ENCODE measurements around the gene OLFM2.
A peak's percentile ranks its signal among the peaks of the same experiment; 100 is the strongest.
"Not testable (repeated sequence)": the region's sequence is repeated elsewhere in the genome, so short reads cannot be mapped to it uniquely, and the experiment has no call there.

OLFM2 gene

DNA sequence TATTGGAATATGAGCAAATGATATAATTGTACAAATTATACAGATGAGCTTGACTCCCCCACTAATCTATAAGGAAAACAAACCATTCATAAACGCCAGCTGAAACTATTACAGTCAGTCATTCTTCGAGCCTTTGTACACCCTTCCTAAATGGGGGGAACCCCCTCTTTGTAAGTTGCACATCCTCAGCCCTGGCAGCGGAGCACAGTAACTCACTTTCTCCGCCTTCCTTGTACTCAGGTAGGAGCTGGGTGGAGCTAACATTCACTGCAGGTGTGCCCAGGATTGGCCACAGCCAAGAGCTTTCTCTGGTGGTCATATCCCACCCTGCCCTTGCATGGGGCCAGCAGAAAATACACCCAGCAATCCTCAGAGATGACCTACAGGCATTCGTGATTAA, 72.6 kb downstream of the OLFM2 start:
- no peak for DNase-seq (ENCODE audit: low read depth in 2 of 2)

DNA sequence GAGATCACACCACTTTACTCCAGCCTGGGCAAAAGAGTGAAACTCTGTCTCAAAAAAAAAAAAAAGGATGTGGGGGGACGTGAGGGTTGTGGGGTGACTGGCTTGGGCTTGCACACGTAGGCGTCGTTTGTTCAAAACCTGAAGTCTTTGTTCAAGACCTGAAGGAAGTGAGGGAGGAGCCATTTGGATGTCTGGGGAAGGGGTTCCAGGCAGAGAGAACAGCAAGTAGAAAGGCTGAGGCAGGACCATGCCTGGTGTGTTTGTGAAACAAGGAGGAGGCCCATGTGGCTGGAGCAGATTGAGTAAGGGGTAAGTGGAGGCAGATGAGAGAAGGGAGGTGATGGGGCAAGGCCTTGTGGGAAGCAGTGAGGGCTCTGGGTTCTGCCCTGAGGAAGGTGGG, 73.4 kb downstream of the OLFM2 start:
- DNase-seq (ENCODE audit: low read depth in 2 of 2): no peak

DNA sequence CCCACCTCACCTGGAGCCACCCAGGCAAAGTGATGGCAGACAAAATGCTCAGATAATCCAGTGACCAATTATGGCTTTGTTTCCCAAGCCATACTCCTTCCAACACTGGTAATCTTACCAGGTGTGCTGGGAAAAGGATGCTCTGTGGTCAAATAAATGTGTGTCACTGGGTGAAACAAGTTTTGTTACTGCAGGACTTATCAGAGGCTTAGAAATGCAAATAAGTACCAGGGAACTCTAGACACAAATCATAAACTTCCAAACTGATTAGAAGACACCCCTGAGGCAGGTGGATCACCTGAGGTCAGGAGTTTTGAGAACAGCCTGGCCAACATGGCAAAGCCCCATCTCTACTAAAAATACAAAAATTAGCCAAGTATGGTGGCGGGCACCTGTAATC, 74.8 kb downstream of the OLFM2 start:
- DNase-seq (ENCODE audit: low read depth in 2 of 2): no peak

DNA sequence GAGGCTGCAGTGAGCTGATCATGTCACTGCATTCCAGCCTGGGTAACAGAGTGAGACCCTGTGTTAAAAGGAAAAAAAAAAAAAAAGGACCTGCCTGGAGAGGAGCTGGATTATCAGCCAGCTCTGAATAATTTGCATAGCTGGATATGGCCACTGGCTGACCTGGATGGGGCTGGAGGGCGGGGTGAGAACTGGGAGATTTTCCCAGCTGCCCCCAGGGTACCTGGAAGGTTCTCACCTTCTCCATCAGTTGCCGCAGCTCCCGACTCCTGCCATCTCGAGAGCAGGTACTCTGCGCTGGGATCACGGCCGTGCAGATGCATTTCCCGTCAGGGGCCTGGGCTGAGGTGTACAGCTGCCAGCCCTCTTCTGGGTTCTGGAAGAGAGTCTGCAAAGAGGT, 75.9 kb downstream of the OLFM2 start:
- DNase-seq (ENCODE audit: low read depth in 2 of 2): no peak

DNA sequence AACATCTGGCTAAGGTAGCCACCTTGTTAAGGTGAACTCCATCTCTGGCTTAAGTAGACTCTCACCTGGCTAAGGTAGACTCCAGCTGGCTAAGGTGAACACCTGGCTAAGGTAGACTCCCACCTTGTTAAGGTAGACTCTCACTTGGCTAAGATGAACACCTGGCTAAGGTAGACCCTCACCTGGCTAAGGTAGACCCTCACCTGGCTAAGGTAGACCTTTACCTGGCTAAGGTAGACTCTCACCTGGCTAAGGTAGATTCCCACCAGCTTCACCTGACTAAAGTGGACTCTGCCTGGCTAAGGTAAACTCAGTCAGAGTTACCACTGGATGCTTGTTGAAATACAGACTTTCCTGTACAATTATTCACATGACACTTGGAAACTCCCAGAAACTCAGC, 77.5 kb downstream of the OLFM2 start:
- DNase-seq (ENCODE audit: low read depth in 2 of 2): no peak

DNA sequence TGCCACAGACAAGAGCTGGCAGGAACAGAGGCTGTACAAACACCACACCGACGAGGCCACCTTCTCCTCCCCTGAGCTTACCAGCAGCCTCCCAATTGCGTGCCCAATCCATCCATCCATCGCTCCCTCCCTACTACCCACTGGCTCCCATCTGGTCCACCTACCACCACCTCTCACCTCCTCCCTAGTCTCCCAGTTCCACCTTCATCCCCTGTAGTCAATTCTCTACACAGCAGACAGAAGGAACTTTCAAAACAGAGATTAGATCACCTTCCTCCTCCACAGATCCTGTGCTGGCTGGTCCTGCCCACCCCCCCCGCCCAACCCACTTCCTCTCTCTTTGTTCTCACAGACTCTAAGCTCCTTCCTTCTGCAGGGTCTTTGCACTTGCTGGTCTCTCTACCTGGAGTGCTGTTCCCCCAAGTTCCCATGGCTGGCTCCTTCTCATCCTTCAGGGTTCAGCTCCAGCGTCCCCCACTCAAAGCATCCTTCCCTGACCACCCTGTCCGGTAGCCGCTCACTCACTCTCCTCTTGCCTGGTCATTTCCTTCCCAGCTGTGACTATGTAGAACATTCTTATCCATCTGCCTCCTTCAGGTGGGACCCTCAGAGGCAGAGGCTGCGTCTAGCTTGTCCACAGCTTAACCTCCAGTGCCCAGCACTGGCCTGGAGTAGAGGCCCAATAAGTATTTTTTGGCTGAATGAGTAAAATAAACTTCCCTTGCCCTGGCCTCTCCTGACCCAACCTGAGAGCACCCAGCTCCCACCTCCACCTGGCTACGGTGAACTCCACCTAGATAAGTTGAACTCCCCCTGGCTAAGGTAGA, 78.2 kb downstream of the OLFM2 start:
- DNase-seq (ENCODE audit: low read depth in 2 of 2): no peak

DNA sequence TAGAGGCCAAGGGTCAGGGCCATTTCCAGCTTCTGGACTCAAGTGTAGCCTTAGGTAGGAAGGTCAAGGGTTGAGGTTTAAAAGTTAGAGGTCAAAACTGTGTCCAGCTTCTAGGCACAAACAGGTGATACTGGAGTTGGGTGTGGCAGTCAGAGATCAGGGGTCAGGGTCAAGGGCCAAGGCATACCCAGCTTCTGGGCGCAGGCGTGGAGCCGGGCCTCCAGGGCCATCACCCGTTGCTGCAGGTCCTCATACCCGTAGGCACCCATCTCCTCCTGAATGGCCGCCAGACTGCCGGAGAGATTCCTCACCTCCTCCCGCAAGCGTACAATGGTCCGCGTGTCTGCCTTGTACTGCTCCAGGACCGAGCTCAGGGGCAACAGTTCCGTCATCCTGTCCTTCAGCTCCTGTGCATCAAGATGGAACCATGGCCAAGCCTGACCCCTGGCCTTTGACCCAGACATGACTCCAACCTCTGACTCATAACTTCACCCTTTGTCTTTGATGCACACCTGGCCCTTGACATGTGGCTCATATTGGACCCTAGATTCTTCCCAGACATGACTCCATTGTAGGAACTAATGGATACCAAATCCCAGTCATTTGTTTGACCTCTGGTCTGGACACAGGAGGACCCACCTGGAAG, 79.1 kb downstream of the OLFM2 start:
- DNase-seq (ENCODE audit: low read depth in 2 of 2): no peak

DNA sequence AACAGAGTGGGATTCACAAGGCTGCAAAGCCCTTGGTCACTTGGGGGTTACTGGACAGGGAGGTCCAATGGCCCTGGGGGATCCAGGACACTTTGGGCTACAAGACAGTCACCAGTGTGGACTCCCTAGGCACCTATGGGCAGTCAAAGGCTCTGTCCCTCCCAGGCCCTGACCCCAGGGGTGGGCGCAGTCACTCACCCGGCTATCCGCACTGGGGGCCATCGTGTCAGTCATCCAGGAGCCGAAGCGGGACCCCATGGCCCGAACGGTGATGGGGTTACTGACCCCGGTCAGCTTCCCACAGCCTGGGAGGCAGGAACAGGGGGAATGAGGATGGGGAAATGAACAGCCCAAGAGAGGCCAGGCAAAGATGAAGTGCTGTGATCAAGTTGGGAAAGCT, 79.7 kb downstream of the OLFM2 start:
- no peak for DNase-seq (ENCODE audit: low read depth in 2 of 2)

DNA sequence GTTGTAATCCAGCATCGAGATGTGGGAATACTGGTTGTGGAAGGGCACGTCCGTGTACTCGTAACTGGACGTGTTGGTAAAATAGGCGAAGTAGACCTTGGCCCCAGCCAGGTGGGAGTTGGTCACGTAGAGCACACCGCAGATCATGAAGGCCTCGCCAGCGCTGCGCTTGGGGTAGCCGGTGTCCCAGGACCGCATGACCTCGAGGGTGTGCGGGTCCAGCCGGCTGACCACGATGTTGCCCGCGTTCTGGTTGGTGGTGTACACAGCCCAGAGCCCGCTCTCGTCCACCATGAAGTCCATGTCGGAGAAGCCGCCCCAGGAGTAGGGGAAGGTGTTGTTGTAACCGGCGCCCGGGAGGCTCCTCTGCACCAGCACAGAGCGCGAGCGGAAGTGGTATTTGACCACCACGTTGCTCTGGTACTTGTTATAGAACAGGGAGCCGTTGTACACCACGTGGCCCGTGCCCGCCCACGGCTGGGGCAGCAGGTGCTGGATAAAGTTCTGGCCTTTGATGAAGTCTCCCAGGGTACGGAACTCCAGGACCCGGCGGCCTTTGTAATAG, 82.0 kb downstream of the OLFM2 start:
- no peak for DNase-seq (ENCODE audit: low read depth in 2 of 2)

DNA sequence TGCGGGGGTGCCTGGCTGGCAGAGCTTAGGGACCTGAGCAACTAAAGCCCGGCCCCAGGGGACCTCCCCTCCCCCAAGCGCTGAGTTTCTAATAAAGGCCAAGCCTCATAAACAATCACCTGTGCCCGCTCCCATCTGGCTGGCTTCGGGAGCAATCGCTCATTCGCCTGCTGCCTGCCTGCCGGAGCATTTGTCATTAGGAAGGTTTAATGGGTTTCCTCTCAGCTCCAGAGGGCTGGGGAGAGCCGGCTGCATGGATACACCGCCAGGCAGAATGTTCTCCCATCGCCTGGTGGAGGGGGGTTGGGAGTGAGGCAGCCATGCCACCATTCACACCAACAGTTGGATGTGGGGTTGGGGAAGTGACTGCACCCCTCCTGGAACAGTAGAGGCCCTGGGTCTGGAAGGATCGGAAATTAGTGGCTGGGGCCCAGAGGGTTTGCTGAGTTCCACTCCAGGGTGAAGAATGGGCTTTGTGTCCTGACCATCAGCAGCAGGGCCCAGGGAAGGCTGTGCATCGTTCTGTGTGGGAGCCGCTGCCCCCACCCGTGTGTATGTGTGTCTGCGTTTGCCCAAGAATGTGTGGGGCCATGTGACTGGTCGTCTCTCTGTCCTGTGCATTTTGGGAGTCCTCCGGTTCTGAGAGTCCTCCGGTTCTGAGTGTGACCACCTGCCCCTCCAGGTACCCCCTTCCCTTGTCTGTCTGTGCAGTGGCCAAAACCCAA, 85.9 kb downstream of the OLFM2 start:
- no peak for DNase-seq (ENCODE audit: low read depth in 2 of 2)

DNA sequence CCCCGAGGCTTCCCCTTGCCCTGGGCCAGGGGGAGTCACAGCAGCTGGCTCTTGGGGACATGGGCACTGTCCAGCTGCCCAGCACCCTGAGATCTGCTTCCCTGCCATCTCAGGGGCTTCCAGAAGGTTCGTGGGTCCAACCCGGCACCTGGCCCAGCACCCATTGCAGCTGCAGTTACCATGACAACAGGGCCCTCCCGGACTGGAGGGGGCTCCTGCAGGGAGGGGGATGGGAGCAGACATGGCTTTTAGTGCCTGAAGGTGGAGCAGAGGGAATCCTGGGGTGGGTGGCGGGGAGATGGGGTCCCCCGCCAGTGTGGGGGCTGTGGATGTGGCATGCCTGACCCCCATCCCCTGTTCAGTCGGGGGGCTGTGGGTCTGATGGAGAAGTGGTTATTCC, 86.5 kb downstream of the OLFM2 start:
- no peak for DNase-seq (ENCODE audit: low read depth in 2 of 2)

DNA sequence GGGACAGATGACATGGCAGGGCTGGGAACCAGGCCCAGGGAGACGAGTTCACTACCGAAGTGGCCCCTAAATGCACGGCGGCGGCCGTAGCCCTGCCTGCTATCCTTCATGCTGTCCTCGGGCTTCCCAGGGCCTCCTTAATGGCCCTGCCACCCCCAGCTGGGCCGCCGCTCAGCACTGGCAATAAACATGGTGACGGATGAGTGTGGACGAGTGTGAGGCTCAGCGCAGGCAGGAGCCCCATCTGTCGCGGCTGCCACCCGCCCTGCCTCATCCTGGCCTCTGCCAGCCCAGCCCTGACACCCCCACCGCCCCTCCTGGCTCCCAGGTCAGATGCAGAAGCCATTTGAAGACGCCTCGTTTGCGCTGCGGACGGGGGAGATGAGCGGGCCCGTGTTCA, 87.6 kb downstream of the OLFM2 start:
- DNase-seq (ENCODE audit: low read depth in 2 of 2): no peak

DNA sequence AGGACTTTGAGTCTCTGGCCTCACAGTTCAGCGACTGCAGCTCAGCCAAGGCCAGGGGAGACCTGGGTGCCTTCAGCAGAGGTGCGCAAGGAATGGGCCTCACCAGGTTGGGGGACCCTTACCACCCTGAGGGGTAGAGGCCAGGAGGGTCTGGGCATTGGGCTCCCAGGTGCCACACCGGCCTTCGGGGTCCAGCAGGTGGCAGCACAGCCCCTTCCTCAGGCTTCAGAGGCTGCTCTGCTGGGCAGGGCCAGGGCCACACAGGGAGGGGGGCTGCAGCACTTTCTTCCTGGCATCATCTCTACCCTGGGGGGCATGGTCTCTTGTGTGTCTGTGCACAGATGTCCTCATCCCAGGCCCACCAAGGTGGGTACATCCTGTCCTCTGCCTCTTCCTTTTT, 88.3 kb downstream of the OLFM2 start:
- no peak for DNase-seq (ENCODE audit: low read depth in 2 of 2)

DNA sequence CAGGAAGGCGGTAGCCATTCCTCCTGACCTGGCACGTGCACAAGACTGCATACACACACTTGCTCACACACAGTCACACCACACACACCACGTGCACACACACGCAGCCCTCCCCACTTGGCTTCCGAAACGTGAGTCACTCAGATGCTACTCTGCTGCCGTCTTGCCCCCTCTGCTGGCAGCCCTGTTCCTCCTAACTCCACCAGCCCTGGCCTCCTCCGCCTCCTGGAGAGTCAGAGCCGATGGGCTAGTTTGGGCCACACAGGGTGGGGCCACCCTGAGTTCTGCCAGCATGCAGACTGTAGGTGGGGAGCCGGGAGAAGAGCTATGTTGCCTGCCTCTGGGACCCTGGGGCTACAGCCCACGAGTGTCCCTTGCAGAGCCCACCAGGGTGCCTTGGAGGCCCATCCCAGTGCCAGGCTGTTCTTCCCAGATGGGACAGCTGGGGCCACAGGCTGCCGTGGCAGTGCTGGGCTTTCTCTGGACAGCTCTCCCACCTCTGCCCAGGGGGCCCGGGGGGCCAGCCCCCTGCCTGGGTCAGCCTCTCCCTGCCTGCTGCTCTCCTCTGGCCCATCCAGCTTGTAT, 89.1 kb downstream of the OLFM2 start:
- DNase-seq (ENCODE audit: low read depth in 2 of 2): peak; percentile 46 to 51

DNA sequence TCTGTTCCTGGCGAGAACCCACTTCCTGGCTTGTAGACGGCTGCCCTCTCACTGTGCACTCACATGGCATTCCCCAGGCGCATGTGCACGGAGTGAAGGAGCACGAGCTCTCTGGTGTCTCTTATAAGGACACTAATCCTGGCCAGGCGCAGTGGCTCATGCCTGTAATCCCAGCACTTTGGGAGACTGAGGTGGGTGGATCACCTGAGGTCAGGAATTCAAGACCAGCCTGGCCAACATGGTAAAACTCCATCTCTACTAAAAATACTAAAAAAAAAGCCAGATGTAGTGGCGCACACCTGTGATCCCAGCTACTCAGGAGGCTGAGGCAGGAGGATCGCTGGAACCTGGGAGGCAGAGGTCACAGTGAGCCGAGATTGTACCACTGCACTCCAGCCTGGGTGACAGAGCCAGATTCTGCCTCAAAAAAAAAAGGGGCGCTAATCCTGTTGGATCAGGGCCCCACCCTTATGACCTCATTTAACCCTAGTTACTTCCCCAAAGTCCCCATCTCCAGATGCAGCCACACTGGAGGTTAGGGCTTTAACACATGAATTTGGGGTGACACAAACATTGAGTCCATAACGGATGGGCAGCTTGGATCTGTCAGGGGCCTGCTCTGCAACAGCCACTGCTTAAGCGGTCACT, 92.6 kb downstream of the OLFM2 start:
- not testable (repeated sequence) for DNase-seq (ENCODE audit: low read depth in 2 of 2)

DNA sequence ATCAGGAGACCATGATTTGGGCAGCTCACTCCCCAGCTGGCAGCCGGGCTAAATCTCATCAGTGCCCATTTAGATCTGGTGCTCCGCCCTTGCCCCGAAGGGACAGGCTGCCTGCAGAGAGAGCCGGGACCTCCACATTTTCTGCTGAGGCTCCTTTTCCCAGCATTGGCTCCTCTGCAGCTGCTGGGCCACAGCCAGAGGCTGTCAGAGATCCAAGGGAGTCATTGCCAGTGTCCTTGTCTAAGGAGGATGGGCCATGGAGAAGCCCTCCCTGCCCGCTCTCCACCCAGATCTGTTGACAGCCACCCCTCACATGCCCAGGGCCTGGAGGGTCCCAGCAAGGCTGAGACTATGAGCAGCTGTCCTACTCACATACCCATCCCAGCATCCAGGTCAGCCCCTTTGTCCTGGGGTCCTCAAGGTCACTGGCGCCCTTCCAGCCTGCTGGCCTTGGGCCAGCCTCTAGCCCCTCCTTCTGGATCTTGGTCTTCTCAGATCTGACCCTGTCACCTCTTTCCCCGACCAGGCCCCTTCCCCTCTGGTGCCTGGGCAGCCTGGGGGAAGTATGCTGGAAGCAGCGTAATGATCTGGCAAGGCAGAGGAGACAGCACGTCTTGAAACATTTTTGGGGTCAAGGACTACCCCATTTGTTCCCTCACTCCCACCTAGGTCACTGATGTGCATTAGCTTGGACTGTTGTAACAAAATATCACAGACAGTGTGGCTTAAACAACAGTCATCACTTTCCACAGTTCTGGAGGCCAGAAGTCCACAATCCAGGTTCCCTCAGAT, 93.3 kb downstream of the OLFM2 start:
- no peak for DNase-seq (ENCODE audit: low read depth in 2 of 2)

DNA sequence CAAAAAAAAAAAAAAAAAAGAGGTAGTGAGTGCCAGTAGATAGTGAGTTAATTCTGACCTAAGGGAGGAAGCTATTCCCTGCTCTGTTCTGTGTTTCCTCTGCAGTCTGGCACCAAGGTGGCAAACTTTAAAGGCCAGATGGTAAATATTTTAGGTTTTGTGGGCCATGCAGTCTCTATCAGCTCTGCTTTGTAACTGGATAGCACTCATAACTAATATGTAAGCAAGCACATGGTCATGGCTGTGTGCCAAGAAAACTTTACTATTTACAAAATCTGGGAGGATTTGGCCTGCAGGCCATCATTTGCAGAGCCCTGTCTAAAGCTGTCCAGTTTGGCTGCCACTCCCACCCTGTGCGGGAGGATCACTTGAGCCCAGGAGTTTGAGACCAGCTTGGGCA, 96.9 kb downstream of the OLFM2 start:
- DNase-seq (ENCODE audit: low read depth in 2 of 2): no peak

DNA sequence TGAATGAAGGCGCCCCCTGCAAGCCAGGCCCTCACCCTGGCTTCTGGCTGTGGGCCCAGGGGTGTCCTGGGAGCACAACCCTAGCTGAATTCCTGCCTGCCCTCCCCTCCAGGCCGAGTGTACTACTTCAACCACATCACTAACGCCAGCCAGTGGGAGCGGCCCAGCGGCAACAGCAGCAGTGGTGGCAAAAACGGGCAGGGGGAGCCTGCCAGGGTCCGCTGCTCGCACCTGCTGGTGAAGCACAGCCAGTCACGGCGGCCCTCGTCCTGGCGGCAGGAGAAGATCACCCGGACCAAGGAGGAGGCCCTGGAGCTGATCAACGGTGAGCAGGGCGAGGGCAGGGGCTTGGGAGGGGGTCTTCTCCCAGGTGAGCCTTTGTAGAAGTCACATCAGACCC, 98.0 kb downstream of the OLFM2 start:
- no peak for DNase-seq (ENCODE audit: low read depth in 2 of 2)

DNA sequence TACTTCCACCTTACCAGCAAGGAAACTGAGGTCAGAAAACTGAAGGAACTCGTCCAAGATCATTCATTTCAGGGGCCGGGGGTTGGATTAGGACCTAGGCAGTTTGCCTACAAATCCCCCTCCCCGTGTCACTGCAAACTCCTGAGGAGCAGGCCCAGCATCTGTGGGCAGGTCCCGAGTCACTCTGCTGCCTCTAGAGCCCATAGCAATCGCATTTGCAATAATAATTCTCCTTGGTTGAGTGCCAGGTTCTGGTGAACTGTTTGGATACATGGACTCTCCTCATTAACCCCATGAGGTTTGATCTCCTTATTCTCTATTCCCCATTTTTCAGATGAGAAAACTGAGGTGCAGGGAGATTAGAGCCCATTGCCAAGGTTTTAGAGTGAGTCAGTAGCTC, 100.3 kb downstream of the OLFM2 start:
- DNase-seq (ENCODE audit: low read depth in 2 of 2): no peak

DNA sequence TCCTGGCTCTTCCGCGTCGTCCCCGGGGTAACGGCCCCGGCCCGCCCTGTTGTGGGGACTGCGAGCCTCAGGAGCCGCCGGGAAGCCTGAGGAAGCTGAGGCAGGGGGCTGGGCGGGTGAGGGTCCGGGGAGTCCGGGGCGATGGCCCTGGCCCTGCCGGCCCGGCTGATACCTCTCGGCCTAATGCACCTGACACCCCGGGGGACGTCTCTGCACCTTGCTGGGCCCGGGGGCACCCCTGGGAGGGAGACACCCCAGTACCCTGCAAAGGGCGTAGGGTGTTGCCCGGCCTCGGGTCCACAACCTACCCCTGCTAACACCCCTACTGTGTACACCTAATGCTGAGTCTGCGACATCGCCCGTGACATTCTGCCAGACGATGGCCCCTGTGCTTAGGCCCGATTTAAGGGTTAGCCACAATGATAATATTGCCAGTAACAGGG, 100.8 kb downstream of the OLFM2 start:
- no peak for DNase-seq (ENCODE audit: low read depth in 2 of 2)

Data from stimulated activated CD4-positive, alpha-beta T cell treated with anti-CD3 and anti-CD28 coated beads, Interleukin-4, amount 100 ng/mL, for 48 hours (primary cell).